SK-N-MC (cell line): ENCODE data around the gene RALGPS1.

ENCODE experiments used
- EZH2 ChIP-seq: fragments of 200-600 bp; sonication (generic); IDR thresholded peaks from one replicate; pipeline ENCODE4 v1.6.1; 2017; ENCODE audit warnings: antibody characterized with exemption
- POLR2AphosphoS5 ChIP-seq: IDR thresholded peaks from 2 replicates; pipeline ENCODE4 v1.6.1; 2012; ENCODE audit warnings: mild to moderate bottlenecking, low read depth, low read length, borderline replicate concordance

DNA sequence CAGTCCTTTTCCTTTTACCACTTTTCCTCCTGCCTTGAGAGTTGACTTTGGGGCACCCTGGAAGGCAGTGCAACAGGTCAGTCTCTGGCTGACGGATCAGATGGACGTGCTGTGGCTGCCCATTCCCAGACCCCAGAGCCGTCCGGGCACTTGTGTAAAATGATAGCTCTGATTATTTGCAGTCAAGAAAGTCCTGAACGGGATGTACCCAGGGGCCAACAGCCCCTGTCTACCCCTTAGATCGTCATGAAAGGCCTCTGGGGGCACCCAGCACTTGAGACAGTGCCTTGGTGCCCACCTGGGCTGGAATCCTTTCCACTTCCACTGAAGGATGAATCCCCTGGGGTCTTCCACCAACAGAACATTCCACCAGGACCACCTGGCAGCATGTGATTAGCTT lies 225.6 kb downstream of the RALGPS1 start:
- TF ChIP-seq EZH2 (no peak), POLR2AphosphoS5 (no peak)
